ENCODE measurements around the gene RPS21. TPM values are rescaled to one million over a fixed set of nuclear protein-coding genes. Genes with fewer than 3 reads are reported as not detected.
A peak's percentile ranks its signal among the peaks of the same experiment; 100 is the strongest.

Gene RPS21
- total RNA-seq, 1 experiment from 2014 or later = 1,761 TPM

- no peak overlapping the region for H3K4me3 ChIP-seq (ENCODE audit: low read depth in 2 of 2, low read length in 2 of 2)
- ATAC-seq (no peak), DNase-seq (ENCODE audit: low read depth, low spot score) (no peak)
- no peaks in the 10 kb centered on the region for H3K9me3 ChIP-seq (ENCODE audit: control insufficient read depth, insufficient read depth, low read depth, low read length)
- BruUV-seq (replicated peaks) = no TSS peak
- peaks cover 38% of the 10 kb centered on the region for H3K4me1 ChIP-seq (ENCODE audit: control insufficient read depth, insufficient read depth, low read length)
- no peaks in the 10 kb centered on the region for H3K27me3 ChIP-seq (ENCODE audit: control insufficient read depth, insufficient read depth, low read length)
- TF ChIP-seq SIN3A (IDR thresholded peaks at IDR 0.05; ENCODE audit: borderline replicate concordance, insufficient read depth, low read depth, low read length) (no peak), TCF7L2 (IDR thresholded peaks at IDR 0.05; ENCODE audit: low read depth, low read length) (no peak), POLR2AphosphoS5 (IDR thresholded peaks at IDR 0.05; ENCODE audit: low read depth, low read length) (no peak), CTCF (IDR thresholded peaks at IDR 0.05) (no peak)
- TF ChIP-seq, protein P1, sequence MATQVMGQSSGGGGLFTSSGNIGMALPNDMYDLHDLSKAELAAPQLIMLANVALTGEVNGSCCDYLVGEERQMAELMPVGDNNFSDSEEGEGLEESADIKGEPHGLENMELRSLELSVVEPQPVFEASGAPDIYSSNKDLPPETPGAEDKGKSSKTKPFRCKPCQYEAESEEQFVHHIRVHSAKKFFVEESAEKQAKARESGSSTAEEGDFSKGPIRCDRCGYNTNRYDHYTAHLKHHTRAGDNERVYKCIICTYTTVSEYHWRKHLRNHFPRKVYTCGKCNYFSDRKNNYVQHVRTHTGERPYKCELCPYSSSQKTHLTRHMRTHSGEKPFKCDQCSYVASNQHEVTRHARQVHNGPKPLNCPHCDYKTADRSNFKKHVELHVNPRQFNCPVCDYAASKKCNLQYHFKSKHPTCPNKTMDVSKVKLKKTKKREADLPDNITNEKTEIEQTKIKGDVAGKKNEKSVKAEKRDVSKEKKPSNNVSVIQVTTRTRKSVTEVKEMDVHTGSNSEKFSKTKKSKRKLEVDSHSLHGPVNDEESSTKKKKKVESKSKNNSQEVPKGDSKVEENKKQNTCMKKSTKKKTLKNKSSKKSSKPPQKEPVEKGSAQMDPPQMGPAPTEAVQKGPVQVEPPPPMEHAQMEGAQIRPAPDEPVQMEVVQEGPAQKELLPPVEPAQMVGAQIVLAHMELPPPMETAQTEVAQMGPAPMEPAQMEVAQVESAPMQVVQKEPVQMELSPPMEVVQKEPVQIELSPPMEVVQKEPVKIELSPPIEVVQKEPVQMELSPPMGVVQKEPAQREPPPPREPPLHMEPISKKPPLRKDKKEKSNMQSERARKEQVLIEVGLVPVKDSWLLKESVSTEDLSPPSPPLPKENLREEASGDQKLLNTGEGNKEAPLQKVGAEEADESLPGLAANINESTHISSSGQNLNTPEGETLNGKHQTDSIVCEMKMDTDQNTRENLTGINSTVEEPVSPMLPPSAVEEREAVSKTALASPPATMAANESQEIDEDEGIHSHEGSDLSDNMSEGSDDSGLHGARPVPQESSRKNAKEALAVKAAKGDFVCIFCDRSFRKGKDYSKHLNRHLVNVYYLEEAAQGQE (IDR thresholded peaks at IDR 0.05; ENCODE audit: insufficient read depth in 1 of 2, low read depth in 2 of 2, low read length in 1 of 2) = no peak
- ChIA-PET POLR2A (no interaction called here), CTCF (interaction anchor here (1.2 to 1.4 kb wide), 3 partner anchors 10 to 76 kb away, joined by 4 to 7 read pairs (median 4); no protein-coding TSS in a partner anchor)
- peak overlapping the region; percentile 69 for H3K27ac ChIP-seq (ENCODE audit: low read length)
- in situ Hi-C loops (cut with HindIII; ENCODE audit: low pct_unique_long_range_greater_than_20kb, low sequenced_read_pairs) (no loop called here), intact Hi-C loops (cut with micrococcal nuclease; ENCODE audit: unreplicated experiment) (loop anchor here (5.0 kb wide), 2 partner anchors 40 to 80 kb away; partner anchors contain the start of gene ADRM1)
- peaks cover 3% of the 10 kb centered on the region; the same call in 1 of the 2 replicates for H3K36me3 ChIP-seq (ENCODE audit: control insufficient read depth, insufficient read depth, low read length)
Measured at GRCh38 chr20:62381842-62382241, 5.1 kb upstream of the RPS21 start.

DNA sequence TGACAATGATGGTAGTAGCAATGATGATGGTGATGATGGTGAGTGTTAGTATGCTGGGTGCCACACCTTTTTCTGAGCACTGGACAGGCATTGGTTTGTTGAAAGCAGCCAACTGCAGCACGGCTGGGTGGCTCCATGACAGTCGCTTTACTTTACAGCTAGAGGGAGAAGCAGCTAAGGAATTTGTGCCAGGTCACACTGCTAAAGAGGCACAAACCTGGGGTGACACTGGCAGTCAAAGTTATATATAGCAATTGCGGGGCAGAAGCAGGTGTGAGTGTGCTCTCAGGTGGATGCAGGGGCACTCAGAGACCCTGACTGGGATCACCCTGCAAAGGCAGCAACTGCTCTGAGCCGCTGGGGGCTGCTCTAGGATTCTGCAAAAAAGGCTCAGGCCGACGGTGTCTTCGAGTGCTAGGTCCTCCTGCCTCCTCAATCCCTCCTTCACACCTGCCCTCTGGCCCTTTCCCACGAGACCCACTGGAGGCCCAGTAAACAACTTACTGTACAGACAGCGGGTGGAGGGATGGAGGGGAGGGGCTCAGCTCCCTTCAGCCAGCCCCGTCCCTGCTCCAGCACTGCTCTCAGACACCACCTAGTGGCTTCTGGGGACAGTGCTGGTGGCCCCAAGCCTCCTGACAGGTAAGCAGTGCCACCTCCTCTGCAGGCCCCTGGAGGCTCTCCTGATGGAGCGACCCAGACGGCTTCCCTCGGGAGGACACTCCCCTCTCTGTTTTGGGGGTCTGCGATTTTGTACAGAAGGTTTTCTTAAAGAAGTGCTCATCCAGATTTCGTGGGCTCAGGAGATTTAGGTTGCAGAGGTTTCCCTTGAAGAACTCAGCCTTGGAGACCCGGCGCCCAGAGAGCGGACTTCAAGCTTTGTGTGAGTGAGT, 4.4 kb upstream of the RPS21 start:
- ChIA-PET CTCF (interaction anchor here (0.5 to 1.4 kb wide), 8 partner anchors 11 to 471 kb away, joined by 3 to 7 read pairs (median 4); no protein-coding TSS in a partner anchor), POLR2A (no interaction called here)
- no peak for DNase-seq (ENCODE audit: low read depth, low spot score)
- Histone ChIP-seq H3K27me3 (ENCODE audit: control insufficient read depth, insufficient read depth, low read length) (no peaks in the 10 kb centered on the region), H3K36me3 (ENCODE audit: control insufficient read depth, insufficient read depth, low read length) (peaks cover 3% of the 10 kb centered on the region; the same call in 1 of the 2 replicates), H3K27ac (ENCODE audit: low read length) (no peak overlapping the region), H3K4me1 (ENCODE audit: control insufficient read depth, insufficient read depth, low read length) (peaks cover 30% of the 10 kb centered on the region), H3K9me3 (ENCODE audit: control insufficient read depth, insufficient read depth, low read depth, low read length) (no peaks in the 10 kb centered on the region), H3K4me3 (ENCODE audit: low read depth in 2 of 2, low read length in 2 of 2) (no peak overlapping the region)
- intact Hi-C loops (cut with micrococcal nuclease; ENCODE audit: unreplicated experiment) = loop anchor here (5.0 kb wide), 2 partner anchors 40 to 80 kb away; partner anchors contain the start of gene ADRM1
- TF ChIP-seq POLR2AphosphoS5 (IDR thresholded peaks at IDR 0.05; ENCODE audit: low read depth, low read length) (peak; percentile 58), CTCF (IDR thresholded peaks at IDR 0.05) (peak; percentile 97)
- TF ChIP-seq, protein P1 (IDR thresholded peaks at IDR 0.05; ENCODE audit: insufficient read depth in 1 of 2, low read depth in 2 of 2, low read length in 1 of 2) = no peak
- peak; percentile 82 for ATAC-seq
- in situ Hi-C loops (cut with HindIII; ENCODE audit: low pct_unique_long_range_greater_than_20kb, low sequenced_read_pairs) = no loop called here
- BruUV-seq (replicated peaks) = no TSS peak
